Cardiac fibroblast (primary cell): ENCODE measurements around the gene TLX2.

ENCODE experiments used
- DNase-seq, 2 donors: peaks; one replicate each; pipeline versions ENCODE4 v3.0.0 to v3.0.0-alpha.2; 2010; ENCODE audit warnings: low read depth in 2 of 2
- H3K4me3 ChIP-seq, 2 donors: replicated peaks in 1 of 2; 1 replicate in 1 of 2; 2 replicates in 1 of 2; pipeline ENCODE4 v1.5.1; 2011; ENCODE audit warnings: low read depth in 2 of 2, low read length in 2 of 2, mild to moderate bottlenecking in 2 of 2, moderate library complexity in 1 of 2
- CTCF ChIP-seq: IDR thresholded peaks from one replicate; pipeline ENCODE4 v1.5.1; 2011; ENCODE audit warnings: low read depth, mild to moderate bottlenecking, low read length, inconsistent platforms

TLX2 gene

GRCh38 chr2:74546004-74546403, 31.8 kb downstream of the TLX2 start:
- TF ChIP-seq CTCF = no peak
- no peak for DNase-seq
- no peak overlapping the region for H3K4me3 ChIP-seq

- DNase-seq = no peak
- no peak for TF ChIP-seq CTCF
- peak overlapping the region; percentile 54 to 66 for H3K4me3 ChIP-seq
Observed at GRCh38 chr2:74548285-74548899, 34.1 kb downstream of the TLX2 start.

GRCh38 chr2:74548900-74549826, 34.9 kb downstream of the TLX2 start:
- peak overlapping the region; percentile 54 to 66 for H3K4me3 ChIP-seq
- no peak for TF ChIP-seq CTCF
- DNase-seq = peak; percentile 54 to 60

GRCh38 chr2:74550231-74550630, 36.0 kb downstream of the TLX2 start:
- no peak for TF ChIP-seq CTCF
- peak overlapping the region in 1 of 2 donors; percentile 95 for H3K4me3 ChIP-seq
- DNase-seq = no peak

- no peak for TF ChIP-seq CTCF
- no peak for DNase-seq
- peak overlapping the region in 1 of 2 donors; percentile 95 for H3K4me3 ChIP-seq
Observed at GRCh38 chr2:74551530-74551929, 37.3 kb downstream of the TLX2 start.

- DNase-seq = peak in 1 of 2 donors; percentile 47
- peak overlapping the region in 1 of 2 donors; percentile 95 for H3K4me3 ChIP-seq
- TF ChIP-seq CTCF = no peak
Observed at GRCh38 chr2:74551942-74552913, 38.0 kb downstream of the TLX2 start.
